SKM-1 (cell line): Measurements from ENCODE around the gene FPGS.

Source experiments
- DNase-seq: peaks from one replicate; lab custom pipeline; 2025; ENCODE audit not compliant: unreplicated experiment; lab: John Stamatoyannopoulos, UW

The FPGS gene

GRCh38 chr9:127786773-127787104 lies 15.9 kb upstream of the FPGS start:
- DNase-seq, result no peak

- DNase-seq, result no peak
These were observed 14.2 kb upstream of the FPGS start for GRCh38 chr9:127788337-127789011.

- no peak for DNase-seq
These were observed 13.5 kb upstream of the FPGS start for GRCh38 chr9:127789179-127789578.

- no peak for DNase-seq
These were observed 12.4 kb upstream of the FPGS start for GRCh38 chr9:127790094-127790855.

- DNase-seq, result no peak
These were observed 11.6 kb upstream of the FPGS start for GRCh38 chr9:127791085-127791484.

- no peak for DNase-seq
These were observed 10.2 kb upstream of the FPGS start for GRCh38 chr9:127792417-127793031.

GRCh38 chr9:127793093-127793708 lies 9.5 kb upstream of the FPGS start:
- DNase-seq, result no peak

- no peak for DNase-seq
These were observed 8.5 kb upstream of the FPGS start for GRCh38 chr9:127794001-127794791.

GRCh38 chr9:127796225-127796813 lies 6.4 kb upstream of the FPGS start:
- DNase-seq, result no peak

GRCh38 chr9:127796852-127797370 lies 5.8 kb upstream of the FPGS start:
- no peak for DNase-seq

GRCh38 chr9:127801955-127802575 lies 617 bp upstream of the FPGS start:
- no peak for DNase-seq

GRCh38 chr9:127803507-127804352 lies 1.0 kb downstream of the FPGS start:
- no peak for DNase-seq

GRCh38 chr9:127805620-127806019 lies 2.9 kb downstream of the FPGS start:
- peak; percentile 10 for DNase-seq

- no peak for DNase-seq
These were observed 4.2 kb downstream of the FPGS start for GRCh38 chr9:127806871-127807270.

GRCh38 chr9:127808347-127809001 lies 5.8 kb downstream of the FPGS start:
- no peak for DNase-seq

- DNase-seq, result no peak
These were observed 6.4 kb downstream of the FPGS start for GRCh38 chr9:127809002-127809539.

- no peak for DNase-seq
These were observed 7.1 kb downstream of the FPGS start for GRCh38 chr9:127809540-127810377.
